Subcutaneous adipose tissue (tissue), 4 donors: Measurements from ENCODE around the gene SPON2. TPM values are rescaled to one million over a fixed set of nuclear protein-coding genes. Genes with fewer than 3 reads are reported as not detected.

Experiments
- CTCF ChIP-seq: fragments of 450-650 bp; IDR thresholded peaks from one replicate; pipeline ENCODE4 v1.5.1; 2016; ENCODE audit warnings: low read depth, mild to moderate bottlenecking, control low read depth, antibody characterized with exemption, moderate library complexity
- total RNA-seq, 4 donors: library from RNA; depleted of rRNA; stranded (reverse); fragments of >200 nt; gene quantifications; one replicate each; pipeline ENCODE4 v1.1.0, GENCODE V29; 2016

The SPON2 gene
- total RNA-seq, 4 donors from 2014 or later, result 14.3 to 67.2 (median 46.4) TPM

- no peak for TF ChIP-seq CTCF
Observed at GRCh38 chr4:1216076-1216614, 43.8 kb upstream of the SPON2 start.

GRCh38 chr4:1215141-1216075 lies 43.0 kb upstream of the SPON2 start:
- no peak for TF ChIP-seq CTCF

DNA sequence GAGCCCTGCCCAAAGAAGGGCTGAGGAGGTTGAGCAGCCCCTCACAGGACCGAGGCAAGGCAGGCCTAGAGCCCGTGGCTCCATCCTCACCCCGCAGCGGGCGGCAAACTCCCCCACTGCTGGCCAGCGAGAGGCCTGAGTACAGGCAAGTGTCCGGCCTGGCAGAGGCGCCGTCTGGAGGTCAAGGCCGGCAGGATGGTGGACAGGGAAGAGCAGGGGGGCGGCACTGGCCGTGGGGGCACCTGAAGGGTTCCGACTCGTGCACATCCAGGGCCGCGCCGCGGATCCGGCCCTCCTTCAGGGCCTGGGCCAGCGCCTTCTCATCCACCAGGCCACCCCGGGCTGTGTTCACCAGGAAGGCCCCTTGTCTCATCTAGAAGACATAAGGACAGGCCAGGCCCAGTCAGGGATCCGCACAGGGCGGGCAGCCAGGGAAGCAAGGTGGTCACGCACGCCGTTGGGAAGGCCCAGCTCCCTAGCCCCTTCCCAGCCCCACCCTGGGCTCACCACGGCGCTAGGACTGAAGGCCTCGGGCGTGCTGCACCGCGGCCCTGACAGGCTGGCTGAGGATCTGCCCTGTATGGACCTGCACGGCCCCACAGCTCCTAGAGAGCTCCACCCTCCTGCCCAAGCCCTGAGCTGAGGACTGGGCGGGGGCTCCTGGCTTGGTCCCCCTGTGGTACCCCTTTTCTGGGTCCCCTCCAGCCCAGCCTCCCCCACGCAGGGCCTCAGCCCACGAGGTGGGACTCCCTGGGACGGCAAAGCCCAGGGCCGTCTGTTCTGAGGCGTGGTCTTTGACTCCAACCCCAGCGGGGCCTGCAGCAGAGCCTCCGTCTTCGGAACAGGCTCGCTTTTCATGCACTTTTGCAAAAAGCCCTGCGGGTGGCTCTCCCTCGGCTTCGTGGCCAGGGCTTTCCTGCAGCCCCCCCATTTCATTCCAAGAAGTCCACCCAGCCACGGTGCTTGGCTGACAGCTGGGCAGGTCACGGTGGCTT lies 42.0 kb upstream of the SPON2 start:
- TF ChIP-seq CTCF, result no peak

DNA sequence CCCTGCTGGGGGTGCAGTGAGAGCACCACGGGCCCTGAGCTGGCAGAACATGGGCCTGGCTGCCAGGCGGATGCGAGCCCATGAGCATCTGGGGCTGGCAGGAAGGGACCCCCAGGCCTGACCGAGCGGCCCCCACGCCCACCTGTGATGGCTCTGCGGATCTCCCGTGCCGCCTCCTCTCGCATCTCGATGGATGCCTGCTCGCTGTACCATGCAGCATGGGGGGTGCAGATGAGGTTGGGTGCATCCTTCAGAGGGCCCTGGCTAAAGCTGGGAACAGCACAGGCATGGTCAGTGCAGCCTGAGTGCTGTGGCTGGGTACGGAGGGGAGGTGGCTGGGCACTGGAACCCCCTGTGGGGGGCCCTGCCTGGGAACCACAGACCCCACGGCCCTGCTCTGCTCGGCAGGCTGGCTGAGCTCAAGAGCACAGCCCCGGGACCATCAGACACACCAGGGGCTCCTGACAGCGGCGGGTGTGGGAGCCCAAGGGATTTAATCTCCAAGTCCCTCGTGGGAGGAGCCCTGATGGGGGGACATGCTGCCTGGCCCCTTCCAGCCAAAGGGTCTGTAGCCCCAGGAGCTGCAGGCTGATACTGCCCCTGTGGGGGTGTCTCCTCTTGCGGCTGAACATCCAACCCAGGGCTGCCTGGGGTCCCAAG lies 41.1 kb upstream of the SPON2 start:
- no peak for TF ChIP-seq CTCF

DNA sequence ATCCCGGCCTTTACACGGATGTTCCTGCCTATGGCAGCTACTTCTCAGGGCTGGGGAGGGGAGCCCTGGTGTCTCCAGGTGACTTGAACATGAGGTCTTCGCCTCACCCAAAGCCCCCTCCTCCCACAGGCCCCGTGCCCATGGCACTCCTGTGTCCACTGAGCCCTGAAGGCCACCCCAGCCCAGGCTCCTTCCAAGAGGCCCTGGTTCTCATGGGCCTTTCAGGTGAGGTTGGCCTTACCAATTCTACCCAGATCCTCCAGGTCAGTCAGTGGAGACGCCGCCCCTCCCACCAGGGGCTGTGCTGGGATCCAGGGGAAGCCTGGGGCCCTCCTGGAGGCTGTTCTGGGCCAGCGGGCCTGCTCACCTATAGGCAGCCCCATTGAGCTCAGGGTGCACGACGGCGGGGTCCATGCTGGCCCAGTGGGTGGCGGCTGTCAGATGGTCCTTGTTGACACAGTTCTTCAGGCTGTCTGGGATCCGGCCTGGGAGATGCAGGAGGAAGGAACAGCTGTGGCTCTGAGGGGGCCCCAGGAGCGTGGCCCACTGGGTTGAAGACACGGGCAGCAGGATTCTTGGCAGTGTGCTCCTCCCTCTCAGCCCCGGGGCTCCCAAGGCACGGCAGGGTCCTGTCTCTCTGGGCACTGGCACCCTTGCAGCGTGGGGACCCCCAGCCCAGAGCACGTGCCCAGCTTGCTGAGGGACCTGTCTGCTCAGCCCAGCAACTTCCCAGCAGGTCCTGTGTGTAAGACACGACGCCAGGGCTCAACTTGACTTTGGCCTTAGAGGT lies 40.4 kb upstream of the SPON2 start:
- no peak for TF ChIP-seq CTCF

DNA sequence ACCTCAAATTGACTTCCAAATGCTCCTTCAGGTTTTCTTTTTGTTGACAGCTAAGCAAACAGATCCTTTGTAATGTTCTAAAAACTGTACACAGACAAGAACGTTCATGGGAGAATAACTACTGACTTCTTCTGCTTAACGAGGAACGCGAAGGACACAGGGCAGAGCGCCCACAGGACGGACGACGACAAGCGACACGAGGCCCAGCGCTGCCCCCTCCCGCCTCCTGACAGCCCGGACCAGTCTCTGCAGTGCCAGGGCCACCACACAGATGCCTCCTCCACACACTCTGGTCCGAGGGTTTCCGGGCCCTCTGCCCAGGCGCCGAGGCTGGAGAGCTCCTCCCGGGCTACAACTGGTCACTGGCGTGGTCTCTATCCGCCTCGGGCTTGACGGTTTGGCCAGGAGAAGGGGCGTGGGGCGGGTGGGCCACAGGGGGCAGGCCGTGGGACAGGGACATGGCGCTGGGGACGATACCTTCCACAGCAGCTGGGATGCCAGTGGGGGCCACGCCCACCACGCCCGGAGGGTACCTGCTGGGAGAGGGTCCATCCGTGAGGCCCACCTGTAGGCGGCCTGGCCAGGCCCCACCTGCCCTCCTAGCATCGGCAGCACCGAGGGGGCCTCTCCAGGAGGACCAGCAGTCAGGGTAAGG lies 39.6 kb upstream of the SPON2 start:
- TF ChIP-seq CTCF, result no peak
